Activated naive CD4-positive, alpha-beta T cell treated with anti-CD3 and anti-CD28 coated beads, Interleukin-2, amount 50 U/mL, for 72 hours (primary cell): ENCODE data around the gene GRIA3. TPM values are rescaled to one million over a fixed set of nuclear protein-coding genes. Genes with fewer than 3 reads are reported as not detected.

Source experiments
- ATAC-seq, 2 donors: fragments of 150-1000 bp; cut with Tn5 transposase; 2 replicates each; pipeline ENCODE4 v1.10.0; 2021; ENCODE audit warnings: mild to moderate bottlenecking in 2 of 2, moderate library complexity in 2 of 2
- DNase-seq, 2 donors: peaks; one replicate each; pipeline ENCODE4 v3.0.0; 2021 to 2022; ENCODE audit warnings: low spot score in 2 of 2
- H3K27ac Mint-ChIP-seq, 2 donors: one replicate each; pipeline ENCODE4 v1.8.0; 2022; ENCODE audit warnings: mild to moderate bottlenecking in 2 of 2, mixed read lengths in 2 of 2
- H3K36me3 Mint-ChIP-seq, 2 donors: one replicate each; pipeline ENCODE4 v1.8.0; 2022; ENCODE audit warnings: mixed read lengths in 2 of 2
- H3K9me3 Mint-ChIP-seq, 2 donors: one replicate each; pipeline ENCODE4 v1.8.0; 2022; ENCODE audit warnings: mixed read lengths in 2 of 2
- total RNA-seq, 2 donors: library from RNA; stranded (reverse); gene quantifications; one replicate each; pipeline ENCODE4 v1.2.3, GENCODE V29; 2022

The GRIA3 gene
- total RNA-seq, 2 donors from 2014 or later = not detected

GRCh38 chrX:123308658-123309057 lies 124.6 kb downstream of the GRIA3 start:
- no peak overlapping the region for H3K27ac Mint-ChIP-seq
- H3K9me3 Mint-ChIP-seq = peaks cover 0 to 4% of the 10 kb centered on the region in 2 donors
- DNase-seq (no peak), ATAC-seq (no peak)
- H3K36me3 Mint-ChIP-seq = no peaks in the 10 kb centered on the region

GRCh38 chrX:123310112-123310511 lies 126.0 kb downstream of the GRIA3 start:
- DNase-seq (no peak), ATAC-seq (no peak)
- peaks cover 0 to 4% of the 10 kb centered on the region in 2 donors for H3K9me3 Mint-ChIP-seq
- H3K27ac Mint-ChIP-seq = no peak overlapping the region
- no peaks in the 10 kb centered on the region for H3K36me3 Mint-ChIP-seq

- ATAC-seq (no peak), DNase-seq (no peak)
- Mint-ChIP-seq H3K9me3 (peaks cover 0 to 4% of the 10 kb centered on the region in 2 donors), H3K27ac (no peak overlapping the region), H3K36me3 (no peaks in the 10 kb centered on the region)
Observed at GRCh38 chrX:123311486-123311885, 127.4 kb downstream of the GRIA3 start.

DNA sequence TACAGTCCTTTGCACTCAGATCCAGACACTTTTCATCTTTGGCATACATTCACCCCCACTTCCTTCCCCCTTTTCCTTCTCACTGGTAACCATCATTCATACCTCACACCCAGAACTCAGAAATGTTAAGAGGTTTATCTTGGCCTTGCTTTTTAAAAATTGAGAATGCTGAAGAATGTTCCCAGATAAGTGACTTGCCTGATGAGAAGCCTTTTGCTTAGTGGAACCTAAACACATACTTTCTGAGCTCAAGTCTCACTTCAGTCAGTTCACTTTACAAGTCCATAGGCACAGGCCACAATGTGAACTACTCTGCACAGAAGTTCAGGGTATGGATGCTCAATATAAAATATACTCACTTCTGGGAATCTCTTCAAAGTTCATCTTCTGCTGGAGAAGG lies 129.4 kb downstream of the GRIA3 start:
- H3K36me3 Mint-ChIP-seq = no peaks in the 10 kb centered on the region
- no peak overlapping the region for H3K27ac Mint-ChIP-seq
- H3K9me3 Mint-ChIP-seq = peaks cover 0 to 4% of the 10 kb centered on the region in 2 donors
- ATAC-seq (no peak), DNase-seq (no peak)

- ATAC-seq (no peak), DNase-seq (no peak)
- H3K27ac Mint-ChIP-seq = no peak overlapping the region
- H3K9me3 Mint-ChIP-seq = no peaks in the 10 kb centered on the region
- H3K36me3 Mint-ChIP-seq = no peaks in the 10 kb centered on the region
Observed at GRCh38 chrX:123320622-123321021, 136.5 kb downstream of the GRIA3 start.

DNA sequence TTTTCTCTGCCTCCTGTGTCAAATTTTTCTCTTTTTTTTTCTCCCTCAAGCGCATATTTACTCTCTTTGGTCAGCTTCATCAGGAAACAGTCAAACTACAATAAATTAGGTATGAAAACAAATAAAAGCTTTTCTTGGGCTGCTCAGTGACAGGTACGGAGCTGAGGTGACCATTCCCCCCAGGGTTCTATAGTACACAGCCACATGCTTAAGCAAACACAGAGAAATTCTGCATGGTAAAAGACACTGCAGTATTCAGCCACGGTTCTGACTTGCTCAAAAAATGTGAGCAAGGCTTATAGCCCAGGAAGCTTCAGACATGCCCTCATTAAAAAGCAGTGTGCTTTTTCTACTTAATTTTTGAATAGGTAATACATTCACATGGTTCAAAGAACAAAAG lies 138.5 kb downstream of the GRIA3 start:
- ATAC-seq (no peak), DNase-seq (no peak)
- H3K27ac Mint-ChIP-seq = no peak overlapping the region
- no peaks in the 10 kb centered on the region for H3K9me3 Mint-ChIP-seq
- H3K36me3 Mint-ChIP-seq = no peaks in the 10 kb centered on the region

DNA sequence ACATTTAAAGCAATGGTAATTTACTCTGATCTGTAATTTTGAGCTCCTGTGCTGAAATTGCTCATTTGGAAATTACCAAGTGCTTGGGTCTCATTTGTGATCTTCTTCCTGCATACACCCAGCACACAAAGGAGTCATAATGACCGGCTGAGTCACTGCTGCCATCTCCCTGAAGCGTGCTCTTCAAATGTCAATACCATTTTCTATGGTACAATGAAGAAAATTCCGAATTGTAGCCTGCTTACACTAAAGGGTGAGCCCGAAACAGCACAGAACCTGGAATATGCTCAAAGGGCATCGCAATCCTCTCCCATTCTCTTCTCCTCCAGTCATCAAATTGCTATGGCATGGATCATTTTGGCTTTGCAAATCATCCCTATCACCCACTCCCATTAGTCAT lies 140.5 kb downstream of the GRIA3 start:
- Mint-ChIP-seq H3K27ac (no peak overlapping the region), H3K36me3 (no peaks in the 10 kb centered on the region), H3K9me3 (no peaks in the 10 kb centered on the region)
- DNase-seq (no peak), ATAC-seq (no peak)

GRCh38 chrX:123330229-123330942 lies 146.3 kb downstream of the GRIA3 start:
- H3K9me3 Mint-ChIP-seq = no peaks in the 10 kb centered on the region
- no peak overlapping the region for H3K27ac Mint-ChIP-seq
- ATAC-seq (no peak), DNase-seq (no peak)
- H3K36me3 Mint-ChIP-seq = no peaks in the 10 kb centered on the region

- Mint-ChIP-seq H3K9me3 (no peaks in the 10 kb centered on the region), H3K27ac (no peak overlapping the region), H3K36me3 (no peaks in the 10 kb centered on the region)
- DNase-seq (no peak), ATAC-seq (no peak)
Observed at GRCh38 chrX:123331349-123331748, 147.3 kb downstream of the GRIA3 start.

- Mint-ChIP-seq H3K27ac (no peak overlapping the region), H3K9me3 (no peaks in the 10 kb centered on the region), H3K36me3 (no peaks in the 10 kb centered on the region)
- DNase-seq (no peak), ATAC-seq (no peak)
Observed at GRCh38 chrX:123331859-123332258, 147.8 kb downstream of the GRIA3 start.

GRCh38 chrX:123336666-123337065 lies 152.6 kb downstream of the GRIA3 start:
- Mint-ChIP-seq H3K36me3 (no peaks in the 10 kb centered on the region), H3K9me3 (no peaks in the 10 kb centered on the region), H3K27ac (no peak overlapping the region)
- ATAC-seq = no peak
- DNase-seq = no peak

GRCh38 chrX:123337886-123338639 lies 154.0 kb downstream of the GRIA3 start:
- ATAC-seq (no peak), DNase-seq (no peak)
- H3K27ac Mint-ChIP-seq = no peak overlapping the region
- H3K36me3 Mint-ChIP-seq = no peaks in the 10 kb centered on the region
- H3K9me3 Mint-ChIP-seq = no peaks in the 10 kb centered on the region

DNA sequence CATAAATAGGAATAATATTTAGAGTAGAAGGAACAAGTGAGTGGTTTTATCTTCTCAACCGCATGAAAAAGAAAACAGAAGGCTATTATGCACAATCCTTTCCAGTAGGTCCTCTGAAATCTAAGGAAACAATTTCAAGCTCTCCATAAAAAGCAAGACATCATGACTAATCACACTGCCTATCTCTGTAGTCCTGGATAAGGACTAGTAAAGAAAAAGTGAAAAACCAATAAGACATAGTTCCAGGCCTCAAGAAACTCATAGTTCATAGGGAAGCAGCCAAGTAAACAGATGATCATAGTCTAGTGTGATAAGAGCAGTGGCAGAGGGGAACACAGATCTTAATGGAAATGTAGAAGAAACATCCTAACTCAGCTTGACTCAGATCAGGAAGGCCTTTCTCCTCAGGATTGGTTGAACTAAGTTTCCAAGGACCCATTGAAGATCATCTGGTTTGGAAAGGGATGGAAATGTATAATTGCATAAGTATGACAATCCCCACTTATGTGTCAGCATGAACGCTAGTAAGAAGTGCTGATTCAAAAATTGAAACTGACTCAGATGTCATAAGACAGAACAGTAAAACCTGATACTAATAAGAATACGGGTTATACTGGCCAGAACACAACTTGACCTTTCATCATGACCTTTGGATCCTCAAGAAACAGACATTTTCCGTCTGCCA lies 155.3 kb downstream of the GRIA3 start:
- Mint-ChIP-seq H3K9me3 (no peaks in the 10 kb centered on the region), H3K27ac (peak overlapping the region in 1 of 2 donors; percentile 53), H3K36me3 (no peaks in the 10 kb centered on the region)
- ATAC-seq (peak in 1 of 2 donors; percentile 32), DNase-seq (no peak)

DNA sequence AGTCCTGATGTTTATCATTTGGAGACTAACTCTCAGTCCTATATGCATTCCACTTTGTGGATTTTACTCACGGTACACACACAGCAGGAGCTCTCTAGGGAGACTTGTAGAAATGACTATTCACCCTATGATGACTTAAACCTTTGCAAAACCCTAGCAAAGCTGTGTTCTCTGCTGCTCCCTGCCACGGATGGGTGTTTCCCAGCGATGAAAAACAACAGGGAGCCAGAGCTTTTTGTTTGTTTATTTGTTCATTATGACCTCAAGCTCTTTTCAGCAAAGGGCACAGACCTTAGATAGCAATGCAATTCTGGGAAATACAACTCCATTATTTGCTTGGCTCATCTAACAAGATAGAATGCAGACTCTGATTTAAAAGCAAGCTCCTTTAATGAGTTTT lies 156.6 kb downstream of the GRIA3 start:
- no peak for ATAC-seq
- Mint-ChIP-seq H3K36me3 (no peaks in the 10 kb centered on the region), H3K9me3 (no peaks in the 10 kb centered on the region), H3K27ac (no peak overlapping the region)
- DNase-seq = no peak

DNA sequence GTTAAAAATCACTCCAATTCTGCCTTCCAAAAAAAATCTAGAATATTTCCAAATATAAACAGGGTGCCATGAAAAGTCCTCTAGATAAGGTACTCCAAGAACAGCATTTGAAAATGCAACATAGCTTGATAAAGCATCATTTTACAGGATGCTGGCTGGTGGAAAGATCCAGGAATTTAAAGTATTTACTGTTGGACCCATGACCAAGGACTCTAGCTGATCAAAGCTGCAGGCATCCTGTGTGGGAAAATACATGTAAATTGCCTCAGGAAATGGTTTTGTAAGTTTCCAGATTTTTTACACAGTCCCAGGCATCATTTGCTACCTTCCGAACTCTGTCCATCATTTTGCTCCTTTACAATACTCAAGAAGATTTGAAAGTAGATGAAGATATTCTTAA lies 164.4 kb downstream of the GRIA3 start:
- no peak for DNase-seq
- H3K9me3 Mint-ChIP-seq = no peaks in the 10 kb centered on the region
- H3K27ac Mint-ChIP-seq = no peak overlapping the region
- no peak for ATAC-seq
- no peaks in the 10 kb centered on the region for H3K36me3 Mint-ChIP-seq

- DNase-seq = no peak
- no peaks in the 10 kb centered on the region for H3K9me3 Mint-ChIP-seq
- H3K36me3 Mint-ChIP-seq = no peaks in the 10 kb centered on the region
- no peak overlapping the region for H3K27ac Mint-ChIP-seq
- ATAC-seq = no peak
Observed at GRCh38 chrX:123350226-123350625, 166.1 kb downstream of the GRIA3 start.

GRCh38 chrX:123357941-123358340 lies 173.9 kb downstream of the GRIA3 start:
- Mint-ChIP-seq H3K27ac (no peak overlapping the region), H3K9me3 (no peaks in the 10 kb centered on the region), H3K36me3 (no peaks in the 10 kb centered on the region)
- DNase-seq (no peak), ATAC-seq (no peak)
